GM23338 (cell line): ENCODE measurements around the gene SSH2. TPM values are rescaled to one million over a fixed set of nuclear protein-coding genes. Genes with fewer than 3 reads are reported as not detected.
A peak's percentile ranks its signal among the peaks of the same experiment; 100 is the strongest.

Source experiments
- ATAC-seq: fragments of 200-7000 bp; cut with Tn5 transposase; 3 replicates; pipeline ENCODE4 v1.9.1; 2020
- DNase-seq: peaks from one replicate; pipeline ENCODE4 v3.0.0-alpha.2; 2015; ENCODE audit warnings: low spot score
- H2AFZ ChIP-seq: fragments of 200-600 bp; sonication (generic); 2 replicates; pipeline ENCODE4 v1.8.0; 2016; ENCODE audit warnings: antibody characterized with exemption, mild to moderate bottlenecking, moderate library complexity
- H3F3A ChIP-seq: fragments of 200-600 bp; sonication (generic); replicated peaks from 2 replicates; pipeline ENCODE4 v1.8.0; 2017; ENCODE audit warnings: antibody characterized with exemption, mixed run types, low read depth
- H3K27ac ChIP-seq: fragments of 200-600 bp; sonication (generic); 2 replicates; pipeline ENCODE4 v1.6.1; 2016; ENCODE audit warnings: low read depth
- H3K27me3 ChIP-seq: fragments of 200-600 bp; sonication (generic); 2 replicates; pipeline ENCODE4 v1.8.0; 2016; ENCODE audit warnings: mild to moderate bottlenecking, mixed run types, moderate library complexity; ENCODE audit not compliant: insufficient read depth
- H3K36me3 ChIP-seq: fragments of 200-600 bp; sonication (generic); 2 replicates; pipeline ENCODE4 v1.8.0; 2016; ENCODE audit warnings: mild to moderate bottlenecking; ENCODE audit not compliant: insufficient read depth
- H3K4me1 ChIP-seq: fragments of 200-600 bp; sonication (generic); 2 replicates; pipeline ENCODE4 v1.8.0; 2016; ENCODE audit warnings: mild to moderate bottlenecking, moderate library complexity; ENCODE audit not compliant: insufficient read depth
- H3K4me2 ChIP-seq: fragments of 200-600 bp; sonication (generic); 2 replicates; pipeline ENCODE4 v1.7.1; 2017; ENCODE audit warnings: mixed run types
- H3K4me3 ChIP-seq: fragments of 200-600 bp; sonication (generic); 2 replicates; pipeline ENCODE4 v1.6.1; 2016; ENCODE audit warnings: mixed run types
- H3K79me2 ChIP-seq: fragments of 200-600 bp; sonication (generic); replicated peaks from 2 replicates; pipeline ENCODE4 v1.8.0; 2017; ENCODE audit warnings: mild to moderate bottlenecking; ENCODE audit not compliant: insufficient read depth
- H3K9me2 ChIP-seq: fragments of 200-600 bp; sonication (generic); 2 replicates; pipeline ENCODE4 v1.8.0; 2017; ENCODE audit not compliant: insufficient read depth
- H4K20me1 ChIP-seq: fragments of 200-600 bp; sonication (generic); replicated peaks from 2 replicates; pipeline ENCODE4 v1.8.0; 2017; ENCODE audit warnings: mild to moderate bottlenecking; ENCODE audit not compliant: insufficient read depth
- H3K27ac Mint-ChIP-seq: 2 replicates; pipeline ENCODE4 v1.8.0; 2020; ENCODE audit warnings: inconsistent platforms, mild to moderate bottlenecking, moderate library complexity, mixed read lengths
- H3K27me3 Mint-ChIP-seq: 3 replicates; pipeline ENCODE4 v1.8.0; 2022; ENCODE audit warnings: low read depth, mild to moderate bottlenecking, moderate library complexity, mixed read lengths, inconsistent platforms; ENCODE audit not compliant: insufficient read depth, poor library complexity
- H3K36me3 Mint-ChIP-seq: 3 replicates; pipeline ENCODE4 v1.8.0; 2021; ENCODE audit warnings: low read depth, mild to moderate bottlenecking, inconsistent platforms, moderate library complexity, mixed read lengths
- H3K4me1 Mint-ChIP-seq: 3 replicates; pipeline ENCODE4 v1.8.0; 2020; ENCODE audit warnings: mild to moderate bottlenecking, inconsistent platforms, mixed read lengths
- H3K4me3 Mint-ChIP-seq: 3 replicates; pipeline ENCODE4 v1.8.0; 2021; ENCODE audit warnings: moderate library complexity, mild to moderate bottlenecking, inconsistent platforms, mixed read lengths
- H3K9me3 Mint-ChIP-seq: 3 replicates; pipeline ENCODE4 v1.8.0; 2020; ENCODE audit warnings: moderate library complexity, mild to moderate bottlenecking, inconsistent platforms, mixed read lengths
- EZH2phosphoT487 ChIP-seq: fragments of 200-600 bp; sonication (generic); IDR thresholded peaks from one replicate; pipeline ENCODE4 v1.8.1; 2018; ENCODE audit warnings: antibody characterized with exemption; ENCODE audit not compliant: unreplicated experiment
- STAT1 ChIP-seq: IDR thresholded peaks from one replicate; pipeline ENCODE4 v1.6.1; 2016; ENCODE audit warnings: antibody characterized with exemption; ENCODE audit not compliant: unreplicated experiment
- ZNF462 ChIP-seq: fragments of 250-450 bp; sonication (Bioruptor Pico); IDR thresholded peaks from 2 replicates; pipeline ENCODE4 v1.5.0; 2020; ENCODE audit warnings: mild to moderate bottlenecking, moderate library complexity
- polyA plus RNA-seq: library from polyadenylated mRNA; unstranded; fragments of >200 nt; fragmentation: Nextera tagmentation; extraction: Ambion mirVana; gene quantifications from 2 replicates; pipeline ENCODE4 v1.2.1, GENCODE V29; 2016
- total RNA-seq: library from RNA; depleted of rRNA; stranded (reverse); fragments of >200 nt; shearing (Covaris generic); gene quantifications from 2 replicates; pipeline ENCODE4 v1.2.3, GENCODE V29; 2014
- TF ChIP-seq, protein P1 (sequence below): IDR thresholded peaks from 2 replicates; pipeline ENCODE4 v1.6.1; 2016; ENCODE audit warnings: antibody characterized with exemption
- TF ChIP-seq, protein P2 (sequence below): IDR thresholded peaks from one replicate; pipeline ENCODE4 v1.6.1; 2018; ENCODE audit warnings: antibody characterized with exemption; ENCODE audit not compliant: unreplicated experiment
- TF ChIP-seq, protein P3 (sequence below), 2 experiments: fragments of 200-600 bp in 1 of 2; sonication (generic) in 1 of 2; conservative IDR thresholded peaks; 2 replicates each; pipeline versions ENCODE4 v1.5.1 to v1.6.1; 2016 to 2017; ENCODE audit warnings: antibody characterized with exemption in 2 of 2, low read depth in 2 of 2, mild to moderate bottlenecking in 2 of 2, moderate library complexity in 1 of 2

SSH2 gene
- total and polyA plus RNA-seq, 2 experiments from 2014 or later, result 9.9 to 12.1 TPM

- TF ChIP-seq ZNF462 (CRISPR knock-in tag), result no peak
- TF ChIP-seq STAT1, result no peak
- no peak for TF ChIP-seq EZH2phosphoT487
These were observed 309.8 kb downstream of the SSH2 start (continued) for GRCh38 chr17:29620271-29620670.

GRCh38 chr17:29619251-29619650, 310.8 kb downstream of the SSH2 start:
- Histone ChIP-seq H2AFZ (no peak overlapping the region), H3K27me3 (peaks cover 90% of the 10 kb centered on the region), H3K36me3 (no peaks in the 10 kb centered on the region), H3K4me3 (no peak overlapping the region), H3K4me1 (peaks cover 38% of the 10 kb centered on the region), H3K4me2 (no peak overlapping the region), H3F3A (peaks cover 4% of the 10 kb centered on the region; the same call in 1 of the 2 replicates), H3K9me2 (0 out of 2 replicates have a peak, but pooled peaks cover under 1% of the 10 kb centered on the region), H3K79me2 (no peaks in the 10 kb centered on the region), H3K27ac (no peak overlapping the region), H4K20me1 (peaks cover 5% of the 10 kb centered on the region; the same call in 1 of the 2 replicates)
- no peaks in the 10 kb centered on the region; the same call in 2 of the 3 replicates for H3K36me3 Mint-ChIP-seq
- H3K4me1 Mint-ChIP-seq, result peaks cover 46% of the 10 kb centered on the region
- no peak overlapping the region for H3K27ac Mint-ChIP-seq
- H3K9me3 Mint-ChIP-seq, result no peaks in the 10 kb centered on the region; the same call in 1 of the 3 replicates
- DNase-seq (peak; percentile 66), ATAC-seq (no peak)
- H3K4me3 Mint-ChIP-seq, result no peak overlapping the region
- H3K27me3 Mint-ChIP-seq, result peaks cover 67% of the 10 kb centered on the region
- TF ChIP-seq EZH2phosphoT487, result no peak
- TF ChIP-seq, protein P1, sequence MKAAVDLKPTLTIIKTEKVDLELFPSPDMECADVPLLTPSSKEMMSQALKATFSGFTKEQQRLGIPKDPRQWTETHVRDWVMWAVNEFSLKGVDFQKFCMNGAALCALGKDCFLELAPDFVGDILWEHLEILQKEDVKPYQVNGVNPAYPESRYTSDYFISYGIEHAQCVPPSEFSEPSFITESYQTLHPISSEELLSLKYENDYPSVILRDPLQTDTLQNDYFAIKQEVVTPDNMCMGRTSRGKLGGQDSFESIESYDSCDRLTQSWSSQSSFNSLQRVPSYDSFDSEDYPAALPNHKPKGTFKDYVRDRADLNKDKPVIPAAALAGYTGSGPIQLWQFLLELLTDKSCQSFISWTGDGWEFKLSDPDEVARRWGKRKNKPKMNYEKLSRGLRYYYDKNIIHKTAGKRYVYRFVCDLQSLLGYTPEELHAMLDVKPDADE, result no peak
- TF ChIP-seq, protein P2, sequence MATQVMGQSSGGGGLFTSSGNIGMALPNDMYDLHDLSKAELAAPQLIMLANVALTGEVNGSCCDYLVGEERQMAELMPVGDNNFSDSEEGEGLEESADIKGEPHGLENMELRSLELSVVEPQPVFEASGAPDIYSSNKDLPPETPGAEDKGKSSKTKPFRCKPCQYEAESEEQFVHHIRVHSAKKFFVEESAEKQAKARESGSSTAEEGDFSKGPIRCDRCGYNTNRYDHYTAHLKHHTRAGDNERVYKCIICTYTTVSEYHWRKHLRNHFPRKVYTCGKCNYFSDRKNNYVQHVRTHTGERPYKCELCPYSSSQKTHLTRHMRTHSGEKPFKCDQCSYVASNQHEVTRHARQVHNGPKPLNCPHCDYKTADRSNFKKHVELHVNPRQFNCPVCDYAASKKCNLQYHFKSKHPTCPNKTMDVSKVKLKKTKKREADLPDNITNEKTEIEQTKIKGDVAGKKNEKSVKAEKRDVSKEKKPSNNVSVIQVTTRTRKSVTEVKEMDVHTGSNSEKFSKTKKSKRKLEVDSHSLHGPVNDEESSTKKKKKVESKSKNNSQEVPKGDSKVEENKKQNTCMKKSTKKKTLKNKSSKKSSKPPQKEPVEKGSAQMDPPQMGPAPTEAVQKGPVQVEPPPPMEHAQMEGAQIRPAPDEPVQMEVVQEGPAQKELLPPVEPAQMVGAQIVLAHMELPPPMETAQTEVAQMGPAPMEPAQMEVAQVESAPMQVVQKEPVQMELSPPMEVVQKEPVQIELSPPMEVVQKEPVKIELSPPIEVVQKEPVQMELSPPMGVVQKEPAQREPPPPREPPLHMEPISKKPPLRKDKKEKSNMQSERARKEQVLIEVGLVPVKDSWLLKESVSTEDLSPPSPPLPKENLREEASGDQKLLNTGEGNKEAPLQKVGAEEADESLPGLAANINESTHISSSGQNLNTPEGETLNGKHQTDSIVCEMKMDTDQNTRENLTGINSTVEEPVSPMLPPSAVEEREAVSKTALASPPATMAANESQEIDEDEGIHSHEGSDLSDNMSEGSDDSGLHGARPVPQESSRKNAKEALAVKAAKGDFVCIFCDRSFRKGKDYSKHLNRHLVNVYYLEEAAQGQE, result no peak
- TF ChIP-seq, protein P3, sequence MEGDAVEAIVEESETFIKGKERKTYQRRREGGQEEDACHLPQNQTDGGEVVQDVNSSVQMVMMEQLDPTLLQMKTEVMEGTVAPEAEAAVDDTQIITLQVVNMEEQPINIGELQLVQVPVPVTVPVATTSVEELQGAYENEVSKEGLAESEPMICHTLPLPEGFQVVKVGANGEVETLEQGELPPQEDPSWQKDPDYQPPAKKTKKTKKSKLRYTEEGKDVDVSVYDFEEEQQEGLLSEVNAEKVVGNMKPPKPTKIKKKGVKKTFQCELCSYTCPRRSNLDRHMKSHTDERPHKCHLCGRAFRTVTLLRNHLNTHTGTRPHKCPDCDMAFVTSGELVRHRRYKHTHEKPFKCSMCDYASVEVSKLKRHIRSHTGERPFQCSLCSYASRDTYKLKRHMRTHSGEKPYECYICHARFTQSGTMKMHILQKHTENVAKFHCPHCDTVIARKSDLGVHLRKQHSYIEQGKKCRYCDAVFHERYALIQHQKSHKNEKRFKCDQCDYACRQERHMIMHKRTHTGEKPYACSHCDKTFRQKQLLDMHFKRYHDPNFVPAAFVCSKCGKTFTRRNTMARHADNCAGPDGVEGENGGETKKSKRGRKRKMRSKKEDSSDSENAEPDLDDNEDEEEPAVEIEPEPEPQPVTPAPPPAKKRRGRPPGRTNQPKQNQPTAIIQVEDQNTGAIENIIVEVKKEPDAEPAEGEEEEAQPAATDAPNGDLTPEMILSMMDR (conservative IDR thresholded peaks at IDR 0.05; ENCODE audit: low read depth in 2 of 2), result peak; percentile 41 to 61
